Left colon (tissue), 2 donors: ENCODE measurements around the gene MBD6. TPM values are rescaled to one million over a fixed set of nuclear protein-coding genes. Genes with fewer than 3 reads are reported as not detected.

Source experiments
- microRNA-seq, 2 donors: library from miRNA; unstranded; fragments of <30 nt; microRNA quantifications; one replicate each; pipeline versions ENCODE4 v1.1.0 to v1.2.0, GENCODE V29; 2020
- total RNA-seq, 2 donors: library from RNA; stranded (reverse); fragmentation: NEBNext Ultra II Directional; extraction: Animal tissue kit (Norgen Biotek cat#: 25700); gene quantifications; one replicate each; pipeline ENCODE4 v1.2.1, GENCODE V29; 2021
- donor health status: DM: no; HTN: no; CAD: no.
- donor health status: DM: yes; HTN: yes; CAD: no.

Gene MBD6
- total RNA-seq, 2 donors from 2014 or later = 104 to 116 TPM

Small RNA genes within 50 kb of the gene (microRNA-seq; reads per million reads assigned to microRNA genes)
- gene MIR616 (0 to 1.6 reads per million in 2 donors), gene MIR6758 (0 reads per million in 2 donors)

Other genes starting within 250 kb of the MBD6 start
- 10 to 100 TPM; 62.5 to 62.8 TPM for gene R3HDM2, start 91.8 kb upstream of the MBD6 start, total RNA-seq
- gene INHBC, start 88.0 kb upstream of the MBD6 start, total RNA-seq = not detected
- gene INHBE, start 67.5 kb upstream of the MBD6 start, total RNA-seq = not detected
- 1 to 10 TPM; 1.8 to 1.9 TPM for gene GLI1, start 63.0 kb upstream of the MBD6 start, total RNA-seq
- gene ARHGAP9, start 43.0 kb upstream of the MBD6 start, total RNA-seq = 10 to 100 TPM in 1 of 2 donors, 1 to 10 TPM in 1; 6.4 to 11.4 TPM
- 100 to 1,000 TPM in 1 of 2 donors, 10 to 100 TPM in 1; 89.3 to 125 TPM for gene MARS1, start 34.8 kb upstream of the MBD6 start, total RNA-seq
- 10 to 100 TPM; 19.8 to 20.5 TPM for gene DDIT3, start 2.3 kb upstream of the MBD6 start, total RNA-seq
- gene DCTN2, start 24.4 kb downstream of the MBD6 start, total RNA-seq = 100 to 1,000 TPM; 139 to 151 TPM
- gene KIF5A, start 27.2 kb downstream of the MBD6 start, total RNA-seq = 1 to 10 TPM in 1 of 2 donors, under 1 TPM in 1; 0.85 to 1.3 TPM
- 10 to 100 TPM; 63.5 to 67.9 TPM for gene PIP4K2C, start 68.4 kb downstream of the MBD6 start, total RNA-seq
- gene DTX3, start 82.0 kb downstream of the MBD6 start, total RNA-seq = 10 to 100 TPM in 1 of 2 donors, 1 to 10 TPM in 1; 3.7 to 10.2 TPM
- gene ARHGEF25, start 88.6 kb downstream of the MBD6 start, total RNA-seq = 10 to 100 TPM in 1 of 2 donors, 1 to 10 TPM in 1; 3.1 to 14.9 TPM
- gene B4GALNT1, start 110.4 kb downstream of the MBD6 start, total RNA-seq = under 1 TPM; 0.34 to 0.98 TPM
- 100 to 1,000 TPM; 310 to 322 TPM for gene OS9, start 171.3 kb downstream of the MBD6 start, total RNA-seq
- gene AGAP2, start 215.9 kb downstream of the MBD6 start, total RNA-seq = 1 to 10 TPM in 1 of 2 donors, under 1 TPM in 1; 0.92 to 1.5 TPM
- gene TSPAN31, start 222.2 kb downstream of the MBD6 start, total RNA-seq = 10 to 100 TPM; 28.9 to 40.6 TPM
- gene CDK4, start 229.5 kb downstream of the MBD6 start, total RNA-seq = 10 to 100 TPM; 38.4 to 46.0 TPM
- 10 to 100 TPM; 12.2 to 13.1 TPM for gene MARCHF9, start 232.3 kb downstream of the MBD6 start, total RNA-seq
- gene CYP27B1, start 244.3 kb downstream of the MBD6 start, total RNA-seq = 1 to 10 TPM in 1 of 2 donors, under 1 TPM in 1; 0.87 to 1.7 TPM
- gene METTL1, start 249.3 kb downstream of the MBD6 start, total RNA-seq = 10 to 100 TPM in 1 of 2 donors, 1 to 10 TPM in 1; 9.3 to 11.6 TPM
- 1 to 10 TPM; 4.8 to 6.8 TPM for gene EEF1AKMT3, start 249.8 kb downstream of the MBD6 start, total RNA-seq